ENCODE measurements around the gene NLRP10. TPM values are rescaled to one million over a fixed set of nuclear protein-coding genes. Genes with fewer than 3 reads are reported as not detected.

Gene NLRP10
- total RNA-seq, 1 experiment from 2014 or later: 0.96 TPM

DNA sequence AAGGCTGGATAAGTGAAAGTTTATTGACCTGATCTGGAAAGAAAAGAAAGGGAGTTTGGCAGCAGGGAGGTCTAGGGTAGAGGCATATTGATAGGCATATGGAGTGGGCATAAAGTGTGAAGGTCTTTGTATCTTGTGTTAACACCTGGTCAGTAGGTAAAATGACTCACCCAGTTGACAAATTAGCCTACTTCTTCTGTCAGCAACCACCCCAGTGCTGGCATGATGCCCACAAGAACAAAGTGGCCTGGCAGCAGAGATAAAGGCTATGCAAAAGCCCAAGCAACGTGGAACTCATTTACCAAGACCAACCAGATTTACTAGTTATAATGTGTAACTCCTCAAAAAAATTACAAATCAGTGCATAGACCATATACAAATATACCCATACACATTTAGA is 28.6 kb downstream of the NLRP10 start:
- H3K9me3 ChIP-seq (ENCODE audit: insufficient read depth, low read depth): peaks cover 4% of the 10 kb centered on the region; the same call in 1 of the 2 replicates
- H4K20me1 ChIP-seq (ENCODE audit: insufficient read depth): no peaks in the 10 kb centered on the region
- no peak overlapping the region for H2AFZ ChIP-seq
- TF ChIP-seq, protein P1, sequence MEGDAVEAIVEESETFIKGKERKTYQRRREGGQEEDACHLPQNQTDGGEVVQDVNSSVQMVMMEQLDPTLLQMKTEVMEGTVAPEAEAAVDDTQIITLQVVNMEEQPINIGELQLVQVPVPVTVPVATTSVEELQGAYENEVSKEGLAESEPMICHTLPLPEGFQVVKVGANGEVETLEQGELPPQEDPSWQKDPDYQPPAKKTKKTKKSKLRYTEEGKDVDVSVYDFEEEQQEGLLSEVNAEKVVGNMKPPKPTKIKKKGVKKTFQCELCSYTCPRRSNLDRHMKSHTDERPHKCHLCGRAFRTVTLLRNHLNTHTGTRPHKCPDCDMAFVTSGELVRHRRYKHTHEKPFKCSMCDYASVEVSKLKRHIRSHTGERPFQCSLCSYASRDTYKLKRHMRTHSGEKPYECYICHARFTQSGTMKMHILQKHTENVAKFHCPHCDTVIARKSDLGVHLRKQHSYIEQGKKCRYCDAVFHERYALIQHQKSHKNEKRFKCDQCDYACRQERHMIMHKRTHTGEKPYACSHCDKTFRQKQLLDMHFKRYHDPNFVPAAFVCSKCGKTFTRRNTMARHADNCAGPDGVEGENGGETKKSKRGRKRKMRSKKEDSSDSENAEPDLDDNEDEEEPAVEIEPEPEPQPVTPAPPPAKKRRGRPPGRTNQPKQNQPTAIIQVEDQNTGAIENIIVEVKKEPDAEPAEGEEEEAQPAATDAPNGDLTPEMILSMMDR (conservative IDR thresholded peaks at IDR 0.05): no peak
- no peak for TF ChIP-seq EZH2 (IDR thresholded peaks at IDR 0.05; ENCODE audit: low read depth)
- peaks cover 19% of the 10 kb centered on the region for H3K4me1 ChIP-seq (replicated peaks; ENCODE audit: insufficient read depth)
- H3K79me2 ChIP-seq (ENCODE audit: low read depth): no peaks in the 10 kb centered on the region
- no TSS peak for BruUV-seq (replicated peaks)
- H3K27ac ChIP-seq: peak overlapping the region; percentile 40
- DNase-seq: peak; percentile 82 to 91
- H3K4me2 ChIP-seq: peak overlapping the region; percentile 55
- no peak overlapping the region for H3K4me3 ChIP-seq
- no peaks in the 10 kb centered on the region for H3K27me3 ChIP-seq (ENCODE audit: insufficient read depth, low read depth)
- ChIA-PET POLR2A (ENCODE audit: unreplicated experiment) (no interaction called here), CTCF (no interaction called here)
- intact Hi-C loops (cut with micrococcal nuclease; ENCODE audit: unreplicated experiment): loop anchor here (1.0 to 2.0 kb wide), 3 partner anchors 28 to 40 kb away; no protein-coding TSS in a partner anchor
- no peaks in the 10 kb centered on the region for H3K9me2 ChIP-seq (ENCODE audit: insufficient read depth)
- H3F3A ChIP-seq (ENCODE audit: insufficient read depth, low read depth): peaks cover 8% of the 10 kb centered on the region; the same call in 1 of the 2 replicates
- H3K36me3 ChIP-seq (ENCODE audit: low read depth): no peaks in the 10 kb centered on the region

DNA sequence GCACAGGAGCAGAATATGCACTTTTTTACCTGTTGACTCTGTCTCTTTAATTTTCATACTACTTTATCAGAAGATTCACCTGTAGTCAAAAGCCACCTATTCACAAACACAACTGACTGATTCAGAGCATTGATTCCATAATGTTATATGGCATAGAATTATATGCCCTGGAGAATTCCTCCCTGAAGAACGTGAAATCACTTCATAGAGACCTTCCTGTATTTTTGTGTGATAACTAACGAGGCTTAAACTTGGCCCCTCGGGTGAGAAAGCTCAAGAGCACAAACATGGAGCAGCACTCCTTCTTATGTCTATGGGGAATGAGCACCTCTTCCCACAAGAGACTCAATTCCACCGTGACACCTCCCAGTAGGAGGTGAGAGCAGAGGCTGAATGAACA is 34.1 kb downstream of the NLRP10 start, which contains the start of gene OR10A6:
TSS of gene OR10A6 (minus strand) at position 101 of the 400 bp plus-strand sequence. CDS start 2,606 bp downstream, outside the sequence.
- no peaks in the 10 kb centered on the region for H3K36me3 ChIP-seq (ENCODE audit: low read depth)
- no peak within 1 kb of the TSS for H3K4me3 ChIP-seq
- no peaks in the 10 kb centered on the region for H3K27me3 ChIP-seq (ENCODE audit: insufficient read depth, low read depth)
- TF ChIP-seq EZH2 (IDR thresholded peaks at IDR 0.05; ENCODE audit: low read depth): no peak
- TF ChIP-seq, protein P1 (conservative IDR thresholded peaks at IDR 0.05): no peak
- no peaks in the 10 kb centered on the region for H4K20me1 ChIP-seq (ENCODE audit: insufficient read depth)
- no peak for DNase-seq
- no TSS peak for BruUV-seq (replicated peaks)
- H3K9me3 ChIP-seq (ENCODE audit: insufficient read depth, low read depth): peaks cover 4% of the 10 kb centered on the region; the same call in 1 of the 2 replicates
- intact Hi-C loops (cut with micrococcal nuclease; ENCODE audit: unreplicated experiment): no loop called here
- no peaks in the 10 kb centered on the region for H3K79me2 ChIP-seq (ENCODE audit: low read depth)
- POLR2A ChIA-PET (ENCODE audit: unreplicated experiment): no interaction called here
- H3K27ac ChIP-seq: no peak within 1 kb of the TSS
- no peak within 1 kb of the TSS for H3K4me2 ChIP-seq
- CTCF ChIA-PET: no interaction called here
- H3K9me2 ChIP-seq (ENCODE audit: insufficient read depth): no peaks in the 10 kb centered on the region
- no peak within 1 kb of the TSS for H2AFZ ChIP-seq
- H3K4me1 ChIP-seq (replicated peaks; ENCODE audit: insufficient read depth): peaks cover 6% of the 10 kb centered on the region
- H3F3A ChIP-seq (ENCODE audit: insufficient read depth, low read depth): peaks cover 4% of the 10 kb centered on the region; the same call in 1 of the 2 replicates

DNA sequence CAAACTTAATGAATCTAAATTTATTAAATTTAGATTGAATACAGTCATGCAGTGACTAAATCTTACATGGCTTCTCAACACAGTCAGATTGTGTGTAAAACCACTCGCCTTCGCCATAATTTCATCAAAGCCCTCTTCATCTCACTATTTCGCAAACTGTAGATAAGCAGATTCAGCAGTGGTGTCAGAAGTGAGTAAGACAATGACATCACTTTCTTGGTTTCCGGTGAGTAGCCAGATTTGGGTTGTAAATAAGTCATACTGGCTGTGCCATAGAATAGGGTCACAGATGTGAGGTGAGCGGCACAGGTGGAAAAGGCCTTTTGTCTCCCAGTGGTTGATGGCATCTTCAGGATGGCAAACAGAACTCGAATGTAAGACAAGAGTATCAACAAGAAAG is 37.6 kb downstream of the NLRP10 start:
- Histone ChIP-seq H3K36me3 (ENCODE audit: low read depth) (no peaks in the 10 kb centered on the region), H3K27ac (no peak overlapping the region), H3K27me3 (ENCODE audit: insufficient read depth, low read depth) (no peaks in the 10 kb centered on the region), H2AFZ (no peak overlapping the region), H3K79me2 (ENCODE audit: low read depth) (no peaks in the 10 kb centered on the region), H3K4me2 (no peak overlapping the region), H4K20me1 (ENCODE audit: insufficient read depth) (no peaks in the 10 kb centered on the region), H3F3A (ENCODE audit: insufficient read depth, low read depth) (no peaks in the 10 kb centered on the region), H3K9me3 (ENCODE audit: insufficient read depth, low read depth) (no peaks in the 10 kb centered on the region), H3K9me2 (ENCODE audit: insufficient read depth) (no peaks in the 10 kb centered on the region), H3K4me3 (no peak overlapping the region), H3K4me1 (replicated peaks; ENCODE audit: insufficient read depth) (no peaks in the 10 kb centered on the region)
- no TSS peak for BruUV-seq (replicated peaks)
- DNase-seq: no peak
- no peak for TF ChIP-seq EZH2 (IDR thresholded peaks at IDR 0.05; ENCODE audit: low read depth)
- TF ChIP-seq, protein P1 (conservative IDR thresholded peaks at IDR 0.05): no peak
- ChIA-PET POLR2A (ENCODE audit: unreplicated experiment) (no interaction called here), CTCF (no interaction called here)
- intact Hi-C loops (cut with micrococcal nuclease; ENCODE audit: unreplicated experiment): no loop called here

Measured in PC-9 (cell line).